Nephron (organoid): ENCODE data around the gene EFNA5.

Experiments
- H3K27ac Mint-ChIP-seq, 3 experiments: 2 replicates each; pipeline ENCODE4 v1.8.0; 2020; ENCODE audit warnings: mixed read lengths in 3 of 3, mild to moderate bottlenecking in 2 of 3, moderate library complexity in 1 of 3
- H3K27me3 Mint-ChIP-seq: 2 replicates; pipeline ENCODE4 v1.8.0; 2021; ENCODE audit warnings: low read depth, mild to moderate bottlenecking, moderate library complexity, mixed read lengths
- H3K36me3 Mint-ChIP-seq: 2 replicates; pipeline ENCODE4 v1.8.0; 2020; ENCODE audit warnings: low read depth, mixed read lengths
- H3K4me1 Mint-ChIP-seq: 2 replicates; pipeline ENCODE4 v1.8.0; 2020; ENCODE audit warnings: mixed read lengths
- H3K4me3 Mint-ChIP-seq, 3 experiments: 2 replicates each; pipeline ENCODE4 v1.8.0; 2020; ENCODE audit warnings: mild to moderate bottlenecking in 3 of 3, mixed read lengths in 3 of 3, moderate library complexity in 2 of 3
- H3K9me3 Mint-ChIP-seq: 2 replicates; pipeline ENCODE4 v1.8.0; 2020; ENCODE audit warnings: mixed read lengths
- TF ChIP-seq, protein P1 (sequence below), 3 experiments: fragments of 200-600 bp; sonication (generic); IDR thresholded peaks; one replicate each; pipeline ENCODE4 v1.5.0; 2021; ENCODE audit warnings: antibody characterized with exemption in 3 of 3; ENCODE audit not compliant: unreplicated experiment in 3 of 3

EFNA5 gene

GRCh38 chr5:107598958-107599357 is 71.8 kb downstream of the EFNA5 start:
- TF ChIP-seq, protein P1, sequence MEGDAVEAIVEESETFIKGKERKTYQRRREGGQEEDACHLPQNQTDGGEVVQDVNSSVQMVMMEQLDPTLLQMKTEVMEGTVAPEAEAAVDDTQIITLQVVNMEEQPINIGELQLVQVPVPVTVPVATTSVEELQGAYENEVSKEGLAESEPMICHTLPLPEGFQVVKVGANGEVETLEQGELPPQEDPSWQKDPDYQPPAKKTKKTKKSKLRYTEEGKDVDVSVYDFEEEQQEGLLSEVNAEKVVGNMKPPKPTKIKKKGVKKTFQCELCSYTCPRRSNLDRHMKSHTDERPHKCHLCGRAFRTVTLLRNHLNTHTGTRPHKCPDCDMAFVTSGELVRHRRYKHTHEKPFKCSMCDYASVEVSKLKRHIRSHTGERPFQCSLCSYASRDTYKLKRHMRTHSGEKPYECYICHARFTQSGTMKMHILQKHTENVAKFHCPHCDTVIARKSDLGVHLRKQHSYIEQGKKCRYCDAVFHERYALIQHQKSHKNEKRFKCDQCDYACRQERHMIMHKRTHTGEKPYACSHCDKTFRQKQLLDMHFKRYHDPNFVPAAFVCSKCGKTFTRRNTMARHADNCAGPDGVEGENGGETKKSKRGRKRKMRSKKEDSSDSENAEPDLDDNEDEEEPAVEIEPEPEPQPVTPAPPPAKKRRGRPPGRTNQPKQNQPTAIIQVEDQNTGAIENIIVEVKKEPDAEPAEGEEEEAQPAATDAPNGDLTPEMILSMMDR (IDR thresholded peaks at IDR 0.05; ENCODE audit: unreplicated experiment in 3 of 3): no peak
- no peaks in the 10 kb centered on the region for H3K9me3 Mint-ChIP-seq
- peaks cover 36% of the 10 kb centered on the region for H3K4me1 Mint-ChIP-seq
- H3K27ac Mint-ChIP-seq: no peak overlapping the region
- H3K27me3 Mint-ChIP-seq: no peaks in the 10 kb centered on the region
- H3K36me3 Mint-ChIP-seq: peaks cover 4% of the 10 kb centered on the region
- H3K4me3 Mint-ChIP-seq: no peak overlapping the region

DNA sequence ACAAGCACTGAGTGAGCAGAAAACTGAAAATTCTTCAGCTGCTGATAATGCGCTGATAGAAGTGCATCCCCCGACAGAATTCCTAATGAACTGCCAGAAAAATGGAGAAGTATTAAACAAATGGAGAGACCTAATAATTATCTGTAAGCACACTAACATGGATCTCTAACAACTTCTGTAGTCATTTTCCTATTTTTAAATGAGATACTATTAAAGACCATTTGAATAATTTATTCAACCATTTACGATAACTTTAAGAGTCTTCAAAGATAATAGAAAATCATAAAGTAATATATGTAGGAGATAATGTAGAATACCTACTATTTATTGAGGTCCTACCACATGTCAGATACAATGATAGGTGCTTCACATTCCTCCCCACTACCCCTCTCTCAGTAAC is 72.9 kb downstream of the EFNA5 start:
- H3K27ac Mint-ChIP-seq: peak overlapping the region in 1 of 3 experiments; percentile 31
- TF ChIP-seq, protein P1 (IDR thresholded peaks at IDR 0.05; ENCODE audit: unreplicated experiment in 3 of 3): no peak
- no peaks in the 10 kb centered on the region for H3K9me3 Mint-ChIP-seq
- H3K27me3 Mint-ChIP-seq: no peaks in the 10 kb centered on the region
- H3K4me1 Mint-ChIP-seq: peaks cover 39% of the 10 kb centered on the region
- H3K36me3 Mint-ChIP-seq: peaks cover 4% of the 10 kb centered on the region
- H3K4me3 Mint-ChIP-seq: no peak overlapping the region

GRCh38 chr5:107597247-107597646 is 73.5 kb downstream of the EFNA5 start:
- Mint-ChIP-seq H3K27me3 (no peaks in the 10 kb centered on the region), H3K9me3 (no peaks in the 10 kb centered on the region), H3K4me1 (peaks cover 40% of the 10 kb centered on the region), H3K4me3 (no peak overlapping the region), H3K27ac (peak overlapping the region in 1 of 3 experiments; percentile 31), H3K36me3 (peaks cover 4% of the 10 kb centered on the region)
- TF ChIP-seq, protein P1 (IDR thresholded peaks at IDR 0.05; ENCODE audit: unreplicated experiment in 3 of 3): no peak

DNA sequence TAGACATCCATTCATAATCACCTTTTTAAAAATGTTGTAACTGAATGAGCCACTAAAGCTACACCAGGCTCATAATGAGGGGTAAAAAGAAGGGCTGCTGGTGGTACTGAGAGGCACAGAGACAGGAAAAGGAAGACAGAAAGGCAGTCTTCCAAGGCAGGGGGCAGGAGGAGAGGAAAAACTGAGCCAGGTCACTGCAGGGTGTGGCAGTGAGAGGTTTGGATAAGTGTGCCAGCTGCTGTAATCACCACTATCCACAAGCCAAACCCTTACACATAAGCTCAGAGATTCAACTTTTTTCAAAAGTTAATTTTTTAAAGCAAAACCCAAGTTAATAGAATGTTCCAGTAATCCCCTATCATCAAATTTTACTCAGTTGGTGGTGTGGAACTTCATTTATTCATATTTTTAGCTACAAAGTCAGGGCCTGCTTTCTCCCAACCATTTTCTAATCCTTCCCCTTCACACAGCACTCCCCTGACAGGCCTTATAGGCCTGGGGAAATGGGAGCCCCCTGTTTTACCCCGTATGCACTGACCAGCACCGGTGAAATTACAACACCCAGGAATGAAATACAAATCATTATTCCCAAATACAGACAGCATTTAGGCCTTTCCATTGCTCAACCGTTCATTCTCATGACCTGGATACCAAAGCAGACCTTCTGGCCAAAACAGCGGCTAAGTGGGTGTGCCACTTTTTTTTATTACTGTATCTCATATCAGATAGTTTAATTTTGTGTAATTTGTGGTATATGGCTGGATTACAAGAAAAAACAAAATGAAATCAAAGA is 76.3 kb downstream of the EFNA5 start:
- TF ChIP-seq, protein P1 (IDR thresholded peaks at IDR 0.05; ENCODE audit: unreplicated experiment in 3 of 3): no peak
- peaks cover 47% of the 10 kb centered on the region for H3K4me1 Mint-ChIP-seq
- H3K9me3 Mint-ChIP-seq: no peaks in the 10 kb centered on the region
- peak overlapping the region; percentile 21 to 77 (median 56) for H3K27ac Mint-ChIP-seq
- no peaks in the 10 kb centered on the region for H3K36me3 Mint-ChIP-seq
- no peak overlapping the region for H3K4me3 Mint-ChIP-seq
- H3K27me3 Mint-ChIP-seq: no peaks in the 10 kb centered on the region

DNA sequence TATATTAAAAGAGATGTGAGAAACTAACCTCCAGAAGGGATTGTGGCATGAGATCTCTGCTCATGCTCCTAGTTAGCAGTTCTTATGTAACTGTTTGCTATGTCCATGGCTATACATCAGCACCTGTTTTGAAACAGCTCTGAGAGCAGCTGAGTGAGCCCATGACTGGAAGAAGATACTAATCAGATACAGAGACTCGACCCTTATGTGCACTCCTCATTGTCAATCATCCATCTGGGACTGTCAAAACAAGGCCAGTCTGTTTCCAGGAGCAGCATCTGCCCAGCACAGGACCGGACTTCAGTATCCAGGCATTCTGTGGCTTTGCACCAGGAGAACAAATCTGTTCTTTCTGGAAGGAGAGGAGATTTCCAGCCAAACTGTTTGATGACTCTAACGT is 77.7 kb downstream of the EFNA5 start:
- TF ChIP-seq, protein P1 (IDR thresholded peaks at IDR 0.05; ENCODE audit: unreplicated experiment in 3 of 3): no peak
- H3K27ac Mint-ChIP-seq: peak overlapping the region in 2 of 3 experiments; percentile 77 to 80
- H3K27me3 Mint-ChIP-seq: no peaks in the 10 kb centered on the region
- no peaks in the 10 kb centered on the region for H3K36me3 Mint-ChIP-seq
- H3K4me3 Mint-ChIP-seq: no peak overlapping the region
- no peaks in the 10 kb centered on the region for H3K9me3 Mint-ChIP-seq
- H3K4me1 Mint-ChIP-seq: peaks cover 55% of the 10 kb centered on the region

DNA sequence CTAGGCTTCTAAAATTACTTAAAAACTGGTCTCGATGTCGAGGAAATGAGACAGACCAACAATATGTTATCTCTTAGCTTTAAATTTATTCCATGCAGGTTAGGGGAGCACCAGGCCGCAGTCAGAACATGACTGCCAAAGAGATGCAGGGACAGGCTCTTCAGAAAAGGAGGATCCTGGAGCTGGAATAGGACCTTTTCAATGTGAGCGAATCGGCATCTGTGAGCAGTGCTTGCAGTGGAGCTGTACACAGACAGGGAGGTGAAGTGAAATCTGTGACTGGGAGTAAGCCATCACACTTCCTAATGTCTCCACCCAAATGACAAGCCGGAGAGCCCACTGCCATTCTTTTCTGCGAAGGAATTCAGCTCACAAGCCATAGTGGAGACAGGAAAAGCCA is 78.2 kb downstream of the EFNA5 start:
- no peaks in the 10 kb centered on the region for H3K36me3 Mint-ChIP-seq

More for the DNA sequence above, 78.2 kb downstream of the EFNA5 start:
- H3K27ac Mint-ChIP-seq: peak overlapping the region; percentile 63 to 80 (median 77)
- H3K27me3 Mint-ChIP-seq: no peaks in the 10 kb centered on the region
- peaks cover 55% of the 10 kb centered on the region for H3K4me1 Mint-ChIP-seq
- H3K9me3 Mint-ChIP-seq: no peaks in the 10 kb centered on the region
- TF ChIP-seq, protein P1 (IDR thresholded peaks at IDR 0.05; ENCODE audit: unreplicated experiment in 3 of 3): no peak
- peak overlapping the region in 1 of 3 experiments; percentile 16 for H3K4me3 Mint-ChIP-seq
